IPS-11a (cell line): ENCODE results near the gene GPC1.

Source experiments
- H3K4me3 ChIP-seq: one replicate; pipeline ENCODE4 v1.5.1; 2013; ENCODE audit warnings: low read depth, low read length, control low read depth

GPC1 gene

DNA sequence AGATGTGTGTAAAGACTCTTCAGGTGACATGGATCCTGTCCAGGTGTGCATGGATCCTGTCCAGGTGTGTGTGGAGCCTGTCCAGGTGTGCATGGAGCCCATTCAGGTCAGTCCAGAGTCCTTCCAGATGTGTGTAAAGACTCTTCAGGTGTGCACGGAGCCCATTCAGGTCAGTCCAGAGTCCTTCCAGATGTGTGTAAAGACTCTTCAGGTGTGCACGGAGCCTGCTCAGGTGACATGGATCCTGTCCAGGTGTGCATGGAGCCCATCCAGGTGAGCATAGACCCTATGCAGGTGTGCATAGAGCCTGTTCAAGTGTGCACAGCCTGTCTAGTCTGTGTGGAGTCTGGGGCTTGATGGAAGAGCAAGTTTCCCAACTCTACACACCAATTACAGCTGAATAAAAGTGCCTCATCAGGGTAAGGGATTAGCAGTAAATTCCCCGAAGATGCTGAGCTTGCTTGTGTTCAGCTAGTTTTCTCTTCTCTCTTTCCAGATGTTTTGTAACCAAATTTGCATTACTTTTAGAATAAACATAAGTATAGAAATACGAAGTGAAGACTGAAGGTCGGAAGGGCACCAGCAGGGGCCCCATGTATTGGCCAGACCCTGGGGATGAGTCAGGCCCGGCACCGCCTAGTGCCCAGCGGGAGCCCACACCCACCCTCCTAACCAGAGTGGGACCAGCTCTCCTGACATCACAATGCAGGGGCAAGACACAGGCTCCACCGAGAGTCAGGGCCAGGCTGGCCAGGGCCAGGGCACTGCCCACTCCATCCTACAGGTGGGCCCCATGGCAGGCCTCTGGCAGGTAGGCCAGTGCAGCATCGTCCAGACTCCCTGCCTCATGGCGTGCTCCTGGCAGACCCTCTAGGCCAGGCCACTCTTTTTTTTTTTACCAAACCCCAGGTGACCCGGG, 38.6 kb upstream of the GPC1 start:
- no peak overlapping the region for H3K4me3 ChIP-seq

DNA sequence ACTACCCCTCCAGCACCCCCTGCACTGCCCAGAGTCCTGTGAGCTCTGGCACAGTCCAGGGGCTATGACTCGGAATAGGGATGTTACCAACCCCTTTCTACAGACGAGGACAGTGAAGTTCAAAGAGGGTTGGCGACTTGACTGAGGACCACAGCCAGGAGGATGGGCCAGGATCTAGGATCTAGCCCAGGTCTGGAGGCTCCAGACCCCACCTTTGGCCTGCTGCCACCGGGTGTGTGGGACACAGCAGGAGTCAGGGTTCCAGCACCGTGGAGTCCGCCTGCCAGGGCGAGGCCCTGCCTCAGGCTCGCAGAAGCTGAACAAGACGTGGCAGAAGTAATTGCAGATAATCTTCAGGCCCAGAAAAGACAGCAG, 37.9 kb upstream of the GPC1 start:
- H3K4me3 ChIP-seq, result no peak overlapping the region

DNA sequence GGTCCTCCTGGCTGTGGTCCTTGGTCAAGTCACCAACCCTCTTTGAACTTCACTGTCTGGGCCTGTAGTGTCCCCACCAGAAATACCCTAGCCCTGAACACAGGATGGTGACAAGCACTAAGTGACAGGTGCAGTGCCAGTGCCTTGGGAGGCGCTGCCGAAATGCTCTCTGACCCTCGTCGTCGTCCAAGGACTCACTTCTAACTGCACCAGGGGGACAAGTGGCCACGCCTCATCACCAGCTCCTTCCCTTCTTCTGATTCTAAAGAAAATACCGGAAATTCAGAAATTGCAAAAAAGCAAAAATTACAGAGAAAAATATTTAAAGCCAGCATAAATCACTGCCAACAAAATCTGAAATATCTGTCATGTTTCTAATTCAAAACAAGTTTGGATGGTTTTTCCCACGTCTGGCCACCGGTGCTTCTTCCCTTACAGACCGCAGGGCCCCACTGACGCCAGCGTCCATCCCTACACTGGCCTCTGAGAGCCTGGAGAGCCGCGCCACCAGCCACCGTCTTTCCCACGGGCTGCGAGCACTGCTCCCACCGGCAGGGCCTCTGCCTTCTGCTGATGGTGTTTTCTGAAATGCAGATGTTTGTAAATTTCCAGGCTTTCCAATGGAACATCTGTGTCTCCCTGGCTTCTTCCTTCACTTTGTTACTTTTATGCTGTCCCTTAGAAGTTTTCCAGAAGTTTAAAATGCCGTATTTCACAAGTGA, 37.4 kb upstream of the GPC1 start:
- no peak overlapping the region for H3K4me3 ChIP-seq

DNA sequence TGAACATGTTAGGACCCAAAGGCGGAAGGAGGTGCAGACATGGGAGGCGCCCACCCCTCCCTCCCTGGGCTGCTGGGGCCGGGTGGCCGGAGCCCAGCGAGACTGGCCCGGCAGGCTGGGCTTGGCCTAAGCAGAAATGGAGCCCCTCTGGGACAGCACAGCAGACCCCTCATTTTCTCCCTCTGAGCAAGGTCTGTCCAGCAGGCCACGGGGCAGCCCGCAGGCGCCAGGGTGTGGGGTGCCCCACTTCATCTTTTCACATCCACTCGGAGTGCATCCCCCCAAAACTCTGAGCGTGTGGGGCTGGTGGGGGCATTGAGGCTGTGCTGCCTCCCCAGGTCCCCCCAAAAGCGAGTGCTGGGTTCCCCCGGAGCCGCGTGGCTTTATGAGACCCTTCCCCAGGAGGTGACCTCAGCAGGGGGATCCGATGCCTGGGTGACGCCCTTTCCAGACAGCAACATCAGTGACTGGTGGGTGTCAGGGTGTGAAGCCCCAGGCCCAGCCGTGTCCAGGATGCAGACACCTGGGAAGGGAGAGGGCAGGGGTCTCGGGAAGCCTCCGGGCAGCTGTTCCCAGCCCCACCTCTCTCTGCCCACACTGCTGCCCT, 36.7 kb upstream of the GPC1 start:
- no peak overlapping the region for H3K4me3 ChIP-seq

DNA sequence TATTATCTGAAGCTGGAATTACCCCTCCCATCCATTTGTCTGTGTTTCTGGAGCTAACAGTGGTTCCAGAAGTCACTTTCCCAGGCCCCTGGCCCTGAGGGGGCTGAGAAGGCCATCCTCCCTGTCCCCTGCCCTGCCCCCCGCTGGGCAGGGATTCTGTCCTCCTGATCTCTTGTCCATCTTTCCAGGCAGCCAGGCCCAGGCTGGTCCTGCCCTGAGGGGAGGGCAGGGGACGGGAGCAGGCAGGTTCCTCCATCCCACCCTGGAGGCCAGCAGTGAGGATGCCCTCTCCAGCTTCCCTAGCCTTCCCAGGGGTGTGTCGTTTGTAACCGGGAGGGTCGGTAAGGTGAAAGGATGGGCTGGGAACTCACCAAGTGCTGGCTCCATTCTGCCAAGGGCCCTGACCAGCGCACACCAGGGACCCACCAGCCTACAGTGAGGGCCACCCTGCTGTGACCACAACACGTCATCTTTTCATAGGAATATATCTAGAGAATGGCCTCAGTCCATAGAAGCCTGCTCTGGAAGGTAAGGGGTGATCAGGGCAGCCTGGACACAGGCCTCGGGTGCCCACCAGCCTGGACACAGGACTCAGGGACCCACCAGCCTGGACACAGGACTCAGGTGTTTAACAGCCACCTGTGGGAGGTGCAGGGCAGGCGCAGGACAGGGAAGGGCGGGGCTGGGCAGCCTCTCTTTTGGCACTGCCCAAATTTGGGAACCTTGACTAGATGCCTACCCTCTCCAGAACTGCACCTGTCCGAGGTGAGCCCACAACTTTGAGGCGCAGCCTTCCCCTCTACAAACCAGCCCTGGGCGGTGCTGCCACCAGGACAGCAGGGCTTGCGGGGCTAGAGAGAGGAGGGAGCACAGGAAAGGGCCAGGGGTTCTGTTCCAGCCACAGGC, 35.8 kb upstream of the GPC1 start:
- H3K4me3 ChIP-seq, result no peak overlapping the region

DNA sequence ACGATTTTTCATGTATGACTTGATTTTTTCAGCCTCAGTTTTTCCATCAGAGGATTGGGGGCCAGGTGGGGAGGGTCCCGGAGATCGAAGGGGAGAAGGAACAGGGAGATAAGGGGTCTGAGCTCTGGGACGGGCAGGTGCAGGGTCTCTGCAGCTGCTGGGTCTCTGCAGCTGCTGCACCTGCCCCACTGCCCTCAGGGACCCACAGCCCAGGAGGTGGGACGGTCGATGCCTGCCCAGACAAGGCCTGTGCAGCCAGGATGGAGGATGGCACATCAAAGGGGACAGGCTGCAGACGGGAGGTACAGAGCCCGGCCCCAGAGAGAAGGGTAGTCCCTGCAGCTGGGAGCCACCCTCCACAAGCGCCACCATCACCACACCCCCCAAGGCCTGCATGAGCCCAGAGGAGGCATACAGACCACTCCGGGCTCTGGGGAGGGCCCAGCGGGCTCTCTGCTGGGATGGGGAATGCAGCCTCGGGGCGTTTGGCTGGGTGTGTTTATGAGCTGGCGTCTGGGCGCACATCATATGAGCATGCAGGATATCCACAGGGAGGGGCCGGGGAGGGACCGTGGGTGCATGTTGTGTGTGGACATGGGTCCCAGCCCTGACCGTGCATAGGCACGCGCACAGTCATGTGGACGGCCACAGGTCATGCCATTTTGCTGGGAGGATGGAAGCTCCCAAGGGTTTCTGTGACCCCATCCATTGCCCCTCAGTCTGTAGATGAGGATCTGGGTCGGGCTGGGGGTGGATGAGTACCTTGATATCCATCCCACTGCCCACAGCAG, 34.9 kb upstream of the GPC1 start:
- H3K4me3 ChIP-seq, result no peak overlapping the region

DNA sequence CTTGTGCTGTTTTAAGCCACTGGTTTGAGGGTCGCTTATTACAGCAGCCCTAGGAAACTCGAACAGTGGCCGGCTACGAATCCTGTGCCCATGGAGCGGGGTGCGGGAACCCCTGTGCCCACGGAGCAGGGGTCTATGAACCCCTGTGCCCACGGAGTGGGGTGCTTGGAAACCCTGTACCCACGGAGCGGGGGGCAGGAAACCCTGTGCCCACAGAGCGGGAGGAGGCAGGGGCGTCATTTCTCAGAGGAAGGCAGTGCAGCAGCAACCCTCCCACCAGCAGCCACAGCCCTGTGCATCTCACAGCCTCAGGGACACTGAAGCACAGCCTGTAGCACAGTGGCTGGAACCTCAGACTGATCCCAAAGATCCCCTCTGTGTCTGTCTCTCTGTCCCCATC, 34.2 kb upstream of the GPC1 start:
- H3K4me3 ChIP-seq, result no peak overlapping the region

DNA sequence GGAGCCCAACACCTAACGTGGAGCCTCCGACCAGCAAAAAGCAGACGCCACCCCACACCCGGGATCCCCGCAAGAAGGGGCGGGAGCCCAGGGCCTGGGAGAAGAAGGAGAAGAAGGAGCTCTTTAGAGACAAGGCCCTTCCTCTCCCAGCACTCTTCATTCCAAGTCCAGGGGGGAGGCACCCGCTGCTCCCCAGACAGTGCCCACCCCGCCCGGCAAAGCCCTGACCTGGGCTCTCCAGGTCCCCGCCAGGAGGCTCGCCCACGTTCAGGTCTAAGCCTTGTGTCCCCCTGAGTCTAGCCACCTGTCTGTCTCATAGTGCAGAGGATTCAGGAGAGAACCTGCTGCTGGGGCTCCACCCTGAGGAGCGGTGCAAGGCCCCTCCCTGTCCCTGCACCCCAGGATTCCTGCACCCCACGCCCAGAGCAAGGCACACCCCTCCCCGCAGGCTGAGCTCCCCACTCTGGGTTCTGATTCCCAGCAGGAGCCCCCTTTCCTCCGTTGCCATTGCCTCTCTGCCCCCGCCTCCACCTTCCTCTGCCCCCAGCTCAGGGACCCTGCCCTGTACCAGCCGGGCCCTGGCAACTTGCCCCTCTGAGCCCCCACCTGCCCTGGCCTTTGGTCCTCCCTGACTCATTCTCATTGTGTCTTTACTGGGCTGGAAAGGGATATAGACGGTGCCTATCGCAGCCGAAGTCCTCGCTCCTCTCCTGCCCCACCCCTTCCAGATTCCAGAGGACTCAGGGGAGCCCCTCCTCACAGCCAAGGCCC, 33.5 kb upstream of the GPC1 start:
- no peak overlapping the region for H3K4me3 ChIP-seq

DNA sequence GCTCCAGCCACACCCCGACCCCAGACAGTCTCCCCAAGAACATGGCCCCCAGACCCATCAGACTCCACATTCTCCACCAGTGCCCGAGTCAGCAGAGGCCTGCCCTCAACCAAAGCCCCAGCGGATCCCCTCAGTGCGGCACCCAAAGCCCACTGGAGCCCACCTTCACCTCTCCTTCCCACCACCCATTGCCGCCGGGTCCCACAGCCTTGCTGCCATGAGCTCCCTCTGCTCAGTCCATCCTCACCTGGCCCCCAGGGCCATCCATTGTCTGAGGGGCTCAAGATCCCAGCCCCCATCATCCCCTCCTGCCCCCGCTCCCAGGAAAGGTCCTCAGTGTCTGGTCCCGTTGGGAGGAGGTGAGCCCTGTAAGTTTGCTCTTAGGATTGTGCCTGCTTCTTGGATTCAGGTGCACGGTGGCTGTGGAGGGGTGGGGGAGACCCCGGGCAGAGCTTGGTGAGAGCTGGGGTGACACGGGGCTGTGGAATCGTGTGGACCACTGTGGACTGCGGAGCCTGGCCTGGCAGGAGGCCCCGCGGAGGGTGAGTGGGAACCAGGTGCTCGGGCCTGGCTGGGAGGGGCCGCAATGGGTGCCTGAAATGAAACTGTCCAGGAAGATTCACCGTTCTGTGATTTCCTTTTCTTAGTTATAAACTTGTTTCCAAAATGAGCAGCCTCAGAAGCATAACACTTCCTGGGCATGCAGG, 32.7 kb upstream of the GPC1 start:
- H3K4me3 ChIP-seq, result no peak overlapping the region

DNA sequence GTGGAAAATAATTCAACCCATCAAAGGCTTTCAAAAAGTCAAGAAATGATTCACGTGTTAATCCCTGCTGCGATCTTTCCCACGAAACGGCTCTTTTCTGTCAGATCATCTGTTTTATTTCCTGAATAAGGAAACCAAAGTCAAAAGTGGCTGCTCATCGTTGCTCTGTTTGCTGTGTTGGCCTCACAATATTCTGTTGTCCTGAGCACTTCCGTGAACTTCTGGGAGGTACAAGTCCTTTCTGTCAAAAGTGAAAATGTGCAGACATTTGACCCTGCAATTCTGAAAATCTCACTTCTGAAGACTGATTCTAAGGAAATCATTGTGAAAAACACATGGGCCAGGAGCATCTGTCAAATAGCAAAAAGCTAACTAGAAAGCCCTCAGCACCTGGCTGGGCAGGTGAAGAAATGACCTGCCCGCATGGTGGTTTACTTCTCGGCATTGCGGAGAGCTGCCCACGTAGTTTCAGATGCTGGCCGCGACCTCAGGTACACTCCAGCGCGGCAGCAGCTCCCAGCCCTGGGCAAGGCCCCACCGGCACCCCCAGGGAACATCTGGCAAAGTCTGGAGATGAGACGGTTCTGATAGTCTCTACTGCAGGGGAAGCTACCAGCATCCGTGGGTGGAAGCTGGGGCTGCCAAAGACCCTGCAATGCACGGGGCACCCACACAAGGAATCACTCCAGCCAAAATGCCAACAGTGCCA, 31.9 kb upstream of the GPC1 start:
- H3K4me3 ChIP-seq, result no peak overlapping the region

DNA sequence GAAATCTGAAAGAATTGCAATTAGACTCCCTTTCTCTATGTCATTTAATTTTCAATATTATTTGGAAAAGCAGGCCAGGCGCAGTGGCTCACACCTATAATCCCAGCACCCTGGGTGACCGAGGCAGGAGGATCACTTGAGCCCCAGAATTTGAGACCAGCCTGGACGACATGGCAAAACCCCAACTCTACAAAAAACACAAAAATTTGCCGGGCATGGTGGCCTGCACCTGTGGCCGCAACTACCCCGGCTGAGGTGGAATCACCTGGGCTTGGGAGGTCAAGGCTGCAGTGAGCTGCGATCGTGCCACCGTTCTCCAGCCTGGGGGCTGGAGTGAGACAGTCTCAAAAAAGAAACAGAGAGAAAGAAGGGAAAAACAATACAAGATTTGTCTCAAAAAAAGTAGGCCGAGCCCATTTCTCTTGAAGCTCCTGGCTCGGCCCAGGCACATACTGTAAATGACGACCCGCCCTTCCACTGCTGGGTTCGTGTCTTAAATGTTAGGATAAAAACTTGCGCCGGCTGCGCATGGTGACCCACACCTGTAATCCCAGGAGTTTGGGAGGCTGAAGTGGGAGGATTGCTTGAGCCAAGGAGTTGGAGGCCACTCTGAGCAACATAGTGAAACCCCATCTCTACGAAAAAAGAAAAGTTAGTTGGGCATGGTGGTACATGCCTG, 31.1 kb upstream of the GPC1 start:
- no peak overlapping the region for H3K4me3 ChIP-seq

DNA sequence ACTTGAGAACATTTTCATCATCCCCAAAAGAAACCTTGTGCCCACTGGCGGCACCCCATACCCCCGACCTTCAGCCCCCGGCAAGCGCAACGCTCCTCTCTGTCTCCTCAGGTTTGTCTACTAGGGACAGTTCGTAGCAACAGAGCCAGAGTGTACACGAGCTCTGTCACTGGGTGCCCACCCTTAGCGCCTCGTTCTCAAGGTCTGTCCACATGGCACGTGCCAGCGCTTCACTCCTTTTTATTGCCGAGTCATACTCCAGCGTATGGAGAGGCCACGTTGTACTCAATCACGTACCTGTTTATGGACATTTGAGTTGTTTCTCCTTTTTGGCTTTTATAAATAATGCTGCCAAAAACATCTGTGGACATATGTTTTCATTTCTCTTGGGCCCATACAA, 30.3 kb upstream of the GPC1 start:
- H3K4me3 ChIP-seq, result no peak overlapping the region

DNA sequence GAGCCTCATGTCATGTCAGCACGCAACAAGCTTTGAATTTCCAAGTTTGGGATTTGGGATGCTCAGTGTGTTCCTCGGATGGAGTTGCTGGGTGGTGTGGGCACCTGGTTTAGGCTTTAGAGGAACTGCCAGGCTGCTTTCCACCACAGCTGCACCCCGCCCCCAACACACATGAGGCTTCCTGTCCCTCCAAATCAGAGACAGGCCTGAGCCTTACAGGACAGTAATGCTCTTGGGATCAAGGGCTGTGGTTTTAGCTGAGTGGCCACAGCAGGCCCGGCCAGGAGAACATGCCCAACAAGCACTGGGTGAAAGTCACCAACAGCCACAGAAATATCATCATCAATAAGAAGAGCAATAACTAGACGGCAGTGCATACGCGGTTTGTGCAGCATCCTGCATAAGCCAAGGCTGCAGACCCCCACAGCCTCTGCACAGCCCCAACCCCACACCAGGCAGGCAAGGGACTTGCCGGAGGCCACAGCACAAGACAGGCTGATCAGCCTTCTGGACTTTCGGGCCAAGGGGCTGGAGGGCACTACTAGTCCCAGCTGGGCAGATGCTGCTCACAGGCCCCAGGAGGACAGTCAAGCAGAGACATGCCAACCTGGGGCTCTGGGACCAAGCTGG, 29.7 kb upstream of the GPC1 start:
- no peak overlapping the region for H3K4me3 ChIP-seq

DNA sequence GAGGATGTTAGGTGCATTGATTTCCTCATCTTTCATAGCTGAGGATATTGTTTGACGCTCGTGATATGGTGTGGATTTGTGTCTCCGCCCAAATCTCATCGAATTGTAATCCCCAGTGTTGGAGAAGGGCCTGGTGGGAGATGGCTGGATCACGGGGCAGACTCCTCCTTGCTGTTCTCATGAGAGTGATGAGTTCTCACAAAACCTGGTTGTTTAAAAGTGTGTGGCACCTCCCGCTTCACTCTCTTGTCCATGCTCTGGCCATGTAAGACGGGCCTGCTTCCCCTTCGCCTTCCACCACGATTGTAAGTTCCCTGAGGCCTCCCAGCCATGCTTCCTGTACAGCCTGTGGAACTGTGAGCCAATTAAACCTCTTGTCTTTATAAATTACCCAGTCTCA, 28.4 kb upstream of the GPC1 start:
- no peak overlapping the region for H3K4me3 ChIP-seq

DNA sequence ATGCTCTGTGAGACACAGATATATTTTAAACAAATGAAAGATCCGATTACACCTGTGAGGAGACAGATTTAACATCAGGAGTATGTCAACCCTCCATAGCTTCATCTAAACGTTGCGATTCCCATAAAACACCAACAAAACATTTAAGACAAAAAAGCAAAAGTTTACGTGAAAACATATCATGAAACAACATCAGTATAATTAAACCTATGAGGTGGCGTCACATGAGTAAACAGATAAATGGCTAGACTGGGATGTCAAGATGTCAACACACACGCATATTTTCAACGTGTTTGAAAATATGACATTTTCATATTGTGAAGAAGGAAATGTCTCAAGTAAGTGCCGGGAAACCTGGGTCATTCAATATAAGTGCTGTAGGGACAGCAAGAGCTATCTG, 25.5 kb upstream of the GPC1 start:
- no peak overlapping the region for H3K4me3 ChIP-seq

DNA sequence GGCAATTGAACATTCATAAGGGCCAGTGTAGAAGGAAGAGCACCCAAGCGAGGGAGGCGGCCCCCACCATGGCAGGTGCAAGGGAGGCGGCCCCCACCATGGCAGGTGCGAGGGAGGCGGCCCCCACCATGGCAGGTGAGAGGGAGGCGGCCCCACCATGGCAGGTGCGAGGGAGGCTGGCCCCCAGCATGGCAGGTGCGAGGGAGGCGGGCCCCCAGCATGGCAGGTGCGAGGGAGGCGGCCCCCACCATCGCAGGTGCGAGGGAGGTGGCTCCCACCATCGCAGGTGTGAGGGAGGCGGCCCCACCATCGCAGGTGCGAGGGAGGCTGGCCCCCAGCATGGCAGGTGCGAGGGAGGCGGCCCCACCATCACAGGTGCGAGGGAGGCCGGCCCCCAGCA, 24.7 kb upstream of the GPC1 start:
- no peak overlapping the region for H3K4me3 ChIP-seq
